Liver (tissue), 9 donors: Measurements from ENCODE around the gene HECTD2. TPM values are rescaled to one million over a fixed set of nuclear protein-coding genes. Genes with fewer than 3 reads are reported as not detected.

Source experiments
- DNase-seq: peaks from one replicate; pipeline ENCODE4 v3.0.0-alpha.2; 2017; ENCODE audit warnings: low spot score
- H3K27ac ChIP-seq, 2 donors: one replicate each; pipeline ENCODE4 v1.7.0; 2013; ENCODE audit warnings: inconsistent platforms in 2 of 2, low read length in 2 of 2, control low read depth in 1 of 2, low read depth in 1 of 2, mild to moderate bottlenecking in 1 of 2
- H3K27me3 ChIP-seq, 4 donors: one replicate each; pipeline versions ENCODE4 v1.6.1 to v1.7.0; 2013; ENCODE audit warnings: low read length in 3 of 4, inconsistent platforms in 1 of 4, mild to moderate bottlenecking in 1 of 4, moderate library complexity in 1 of 4; ENCODE audit not compliant: control insufficient read depth in 4 of 4, insufficient read depth in 4 of 4
- H3K36me3 ChIP-seq, 4 donors: one replicate each; pipeline versions ENCODE4 v1.6.1 to v1.7.0; 2013; ENCODE audit warnings: low read length in 3 of 4, mild to moderate bottlenecking in 3 of 4, low read depth in 1 of 4, moderate library complexity in 1 of 4; ENCODE audit not compliant: control insufficient read depth in 4 of 4, insufficient read depth in 3 of 4
- H3K4me1 ChIP-seq, 4 donors: one replicate each; pipeline versions ENCODE4 v1.6.1 to v1.7.0; 2013; ENCODE audit warnings: low read length in 3 of 4, mild to moderate bottlenecking in 3 of 4, moderate library complexity in 1 of 4; ENCODE audit not compliant: control insufficient read depth in 4 of 4, insufficient read depth in 4 of 4
- H3K4me3 ChIP-seq, 3 donors: one replicate each; pipeline versions ENCODE4 v1.6.1 to v1.7.0; 2013; ENCODE audit warnings: low read length in 3 of 3, control low read depth in 1 of 3, low read depth in 1 of 3, mild to moderate bottlenecking in 1 of 3
- H3K9ac ChIP-seq, 2 donors: one replicate each; pipeline ENCODE4 v1.7.0; 2013; ENCODE audit warnings: low read length in 2 of 2, mild to moderate bottlenecking in 2 of 2, moderate library complexity in 2 of 2, control low read depth in 1 of 2, low read depth in 1 of 2
- H3K9me3 ChIP-seq, 4 donors: one replicate each; pipeline versions ENCODE4 v1.6.1 to v1.7.0; 2013; ENCODE audit warnings: low read length in 3 of 4; ENCODE audit not compliant: control insufficient read depth in 4 of 4
- CTCF ChIP-seq: fragments of 150-350 bp; IDR thresholded peaks from 2 replicates; pipeline ENCODE4 v1.5.1; 2017; ENCODE audit warnings: improper control_type of control experiment, low read depth, low read length; ENCODE audit not compliant: missing input control
- EGR1 ChIP-seq, 2 donors: IDR thresholded peaks; 2 replicates each; pipeline ENCODE4 v1.6.1; 2016 to 2018; ENCODE audit warnings: antibody characterized with exemption in 2 of 2, low read depth in 2 of 2
- FOXA2 ChIP-seq: IDR thresholded peaks from 2 replicates; pipeline ENCODE4 v1.6.1; 2016; ENCODE audit warnings: antibody characterized with exemption
- GABPA ChIP-seq, 2 donors: IDR thresholded peaks in 1 of 2; conservative IDR thresholded peaks in 1 of 2; 2 replicates each; pipeline ENCODE4 v1.6.1; 2016; ENCODE audit warnings: antibody characterized with exemption in 2 of 2, mild to moderate bottlenecking in 1 of 2, moderate library complexity in 1 of 2
- HNF4A ChIP-seq, 2 donors: conservative IDR thresholded peaks; 2 replicates each; pipeline ENCODE4 v1.6.1; 2016; ENCODE audit warnings: antibody characterized with exemption in 2 of 2, mild to moderate bottlenecking in 2 of 2
- HNF4G ChIP-seq: IDR thresholded peaks from 2 replicates; pipeline ENCODE4 v1.6.1; 2016; ENCODE audit warnings: antibody characterized with exemption
- NR2F2 ChIP-seq: IDR thresholded peaks from 2 replicates; pipeline ENCODE4 v1.6.1; 2016; ENCODE audit warnings: antibody characterized with exemption
- RXRA ChIP-seq, 2 donors: IDR thresholded peaks; 2 replicates each; pipeline ENCODE4 v1.6.1; 2017 to 2018; ENCODE audit warnings: antibody characterized with exemption in 2 of 2, mild to moderate bottlenecking in 1 of 2
- SP1 ChIP-seq: IDR thresholded peaks from 2 replicates; pipeline ENCODE4 v1.6.1; 2018; ENCODE audit warnings: antibody characterized with exemption, mild to moderate bottlenecking
- TAF1 ChIP-seq: conservative IDR thresholded peaks from 2 replicates; pipeline ENCODE4 v1.6.1; 2016; ENCODE audit warnings: antibody characterized with exemption, mild to moderate bottlenecking
- YY1 ChIP-seq: IDR thresholded peaks from 2 replicates; pipeline ENCODE4 v1.6.1; 2016; ENCODE audit warnings: antibody characterized with exemption, mild to moderate bottlenecking
- ZBTB33 ChIP-seq: IDR thresholded peaks from 2 replicates; pipeline ENCODE4 v1.6.1; 2016; ENCODE audit warnings: antibody characterized with exemption
- WGBS: extraction: QIAGEN DNeasy Blood & Tissue Kit; methylation state at CpG from one replicate; pipeline ENCODE4 v1.1.7; 2013; 5-methylcytosine and 5-hydroxymethylcytosine counted together
- polyA plus RNA-seq, 2 donors: library from polyadenylated mRNA; stranded (reverse) in 1 of 2; unstranded in 1 of 2; fragments of 200-250 nt in 1 of 2; fragments of >200 nt in 1 of 2; fragmentation: Nextera tagmentation in 1 of 2; extraction: Ambion mirVana in 1 of 2; gene quantifications; one replicate each; pipeline versions ENCODE4 v1.2.1 to v1.2.3, GENCODE V29; 2013 to 2015
- total RNA-seq, 2 donors: library from RNA; depleted of rRNA; stranded (reverse); fragments of >200 nt; gene quantifications; one replicate each; pipeline ENCODE4 v1.2.3, GENCODE V29; 2014
- TF ChIP-seq, protein P1 (sequence below): IDR thresholded peaks from 2 replicates; pipeline ENCODE4 v1.6.1; 2016; ENCODE audit warnings: antibody characterized with exemption, mild to moderate bottlenecking
- TF ChIP-seq, protein P2 (sequence below): IDR thresholded peaks from 2 replicates; pipeline ENCODE4 v1.6.1; 2016; ENCODE audit warnings: antibody characterized with exemption
- donor health status: healthy.
- donor health status: healthy.
- donor health status: healthy.
- donor health status: healthy.
- donor health status: healthy.

The HECTD2 gene
- total and polyA plus RNA-seq, 4 donors: 1.0 to 5.0 (median 3.2) TPM

DNA sequence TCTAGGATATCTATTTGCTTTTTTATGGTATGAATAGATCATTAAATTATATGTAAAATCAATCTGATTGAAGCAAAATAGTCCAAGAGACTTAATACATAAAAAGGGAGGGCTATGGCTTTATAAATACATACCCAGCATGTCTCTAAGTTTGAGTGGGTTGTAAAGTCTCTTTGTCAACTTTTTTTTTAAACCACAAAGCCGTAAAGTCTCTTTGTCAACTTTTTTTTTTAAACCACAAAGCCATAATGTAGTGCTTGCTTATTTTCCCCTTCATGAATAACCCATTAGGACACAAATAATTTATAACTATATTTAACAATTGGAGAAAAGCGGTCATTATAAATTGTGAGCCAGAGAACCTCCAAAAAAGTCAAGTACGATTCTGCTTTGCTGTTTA, 5.7 kb downstream of the HECTD2 start:
- H3K36me3 ChIP-seq: no peaks in the 10 kb centered on the region
- 85% methylated on average over 3 of the region's 3 CpGs for WGBS
- H3K4me1 ChIP-seq: peaks cover 0 to 6% (median 1%) of the 10 kb centered on the region in 4 donors

DNA sequence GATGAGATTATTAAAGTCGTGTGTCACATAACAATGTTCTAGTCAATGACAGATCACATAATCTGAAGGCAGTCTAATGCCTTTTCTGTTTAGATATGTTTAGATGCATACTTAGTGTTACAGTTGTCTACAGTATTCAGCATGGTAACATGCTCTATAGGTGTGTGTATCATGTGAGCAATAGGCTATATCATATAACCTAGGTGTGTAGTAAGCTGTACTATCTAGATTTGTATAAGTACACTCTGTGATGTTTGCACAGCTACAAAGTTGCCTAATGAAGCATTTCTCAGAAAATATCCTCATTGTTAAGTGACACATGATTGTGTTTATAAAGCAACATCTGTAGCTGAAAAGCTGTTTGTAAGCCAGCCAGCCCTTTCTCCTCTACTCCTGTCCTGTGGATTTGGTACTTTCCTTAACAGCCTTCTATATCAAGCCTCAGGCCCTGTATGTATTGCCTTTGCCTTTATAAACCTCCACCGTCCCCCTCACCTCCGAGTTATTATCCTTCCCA, 6.3 kb downstream of the HECTD2 start:
- DNase-seq: no peak
- Histone ChIP-seq H3K4me1 (peaks cover 0 to under 1% (median 0%) of the 10 kb centered on the region in 4 donors), H3K27me3 (no peaks in the 10 kb centered on the region), H3K9me3 (no peaks in the 10 kb centered on the region), H3K4me3 (no peak overlapping the region), H3K36me3 (no peaks in the 10 kb centered on the region), H3K27ac (no peak overlapping the region), H3K9ac (no peak overlapping the region)
- WGBS: 77% methylated on average over 3 of the region's 3 CpGs
- TF ChIP-seq ZBTB33 (no peak), HNF4G (no peak), FOXA2 (no peak), EGR1 (IDR thresholded peaks at IDR 0.05; ENCODE audit: low read depth in 2 of 2) (no peak), NR2F2 (no peak), TAF1 (no peak), CTCF (no peak)
- TF ChIP-seq, protein P1, sequence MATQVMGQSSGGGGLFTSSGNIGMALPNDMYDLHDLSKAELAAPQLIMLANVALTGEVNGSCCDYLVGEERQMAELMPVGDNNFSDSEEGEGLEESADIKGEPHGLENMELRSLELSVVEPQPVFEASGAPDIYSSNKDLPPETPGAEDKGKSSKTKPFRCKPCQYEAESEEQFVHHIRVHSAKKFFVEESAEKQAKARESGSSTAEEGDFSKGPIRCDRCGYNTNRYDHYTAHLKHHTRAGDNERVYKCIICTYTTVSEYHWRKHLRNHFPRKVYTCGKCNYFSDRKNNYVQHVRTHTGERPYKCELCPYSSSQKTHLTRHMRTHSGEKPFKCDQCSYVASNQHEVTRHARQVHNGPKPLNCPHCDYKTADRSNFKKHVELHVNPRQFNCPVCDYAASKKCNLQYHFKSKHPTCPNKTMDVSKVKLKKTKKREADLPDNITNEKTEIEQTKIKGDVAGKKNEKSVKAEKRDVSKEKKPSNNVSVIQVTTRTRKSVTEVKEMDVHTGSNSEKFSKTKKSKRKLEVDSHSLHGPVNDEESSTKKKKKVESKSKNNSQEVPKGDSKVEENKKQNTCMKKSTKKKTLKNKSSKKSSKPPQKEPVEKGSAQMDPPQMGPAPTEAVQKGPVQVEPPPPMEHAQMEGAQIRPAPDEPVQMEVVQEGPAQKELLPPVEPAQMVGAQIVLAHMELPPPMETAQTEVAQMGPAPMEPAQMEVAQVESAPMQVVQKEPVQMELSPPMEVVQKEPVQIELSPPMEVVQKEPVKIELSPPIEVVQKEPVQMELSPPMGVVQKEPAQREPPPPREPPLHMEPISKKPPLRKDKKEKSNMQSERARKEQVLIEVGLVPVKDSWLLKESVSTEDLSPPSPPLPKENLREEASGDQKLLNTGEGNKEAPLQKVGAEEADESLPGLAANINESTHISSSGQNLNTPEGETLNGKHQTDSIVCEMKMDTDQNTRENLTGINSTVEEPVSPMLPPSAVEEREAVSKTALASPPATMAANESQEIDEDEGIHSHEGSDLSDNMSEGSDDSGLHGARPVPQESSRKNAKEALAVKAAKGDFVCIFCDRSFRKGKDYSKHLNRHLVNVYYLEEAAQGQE: no peak

More for the DNA sequence above, 5.7 kb downstream of the HECTD2 start:
- no peak overlapping the region for H3K4me3 ChIP-seq
- DNase-seq: no peak
- no peak overlapping the region for H3K9ac ChIP-seq
- no peak for TF ChIP-seq YY1
- no peak for TF ChIP-seq HNF4A (conservative IDR thresholded peaks at IDR 0.05)
- TF ChIP-seq, protein P1: no peak
- TF ChIP-seq RXRA (IDR thresholded peaks at IDR 0.05): no peak
- TF ChIP-seq NR2F2: no peak
- no peak for TF ChIP-seq CTCF
- TF ChIP-seq, protein P2, sequence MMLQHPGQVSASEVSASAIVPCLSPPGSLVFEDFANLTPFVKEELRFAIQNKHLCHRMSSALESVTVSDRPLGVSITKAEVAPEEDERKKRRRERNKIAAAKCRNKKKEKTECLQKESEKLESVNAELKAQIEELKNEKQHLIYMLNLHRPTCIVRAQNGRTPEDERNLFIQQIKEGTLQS: no peak
- TF ChIP-seq SP1: no peak
- TF ChIP-seq FOXA2: no peak
- no peak for TF ChIP-seq TAF1
- TF ChIP-seq GABPA (IDR thresholded peaks at IDR 0.05 in 1 of 2, conservative IDR thresholded peaks at IDR 0.05 in 1 of 2): no peak
- H3K9me3 ChIP-seq: no peaks in the 10 kb centered on the region
- H3K27ac ChIP-seq: no peak overlapping the region
- H3K27me3 ChIP-seq: no peaks in the 10 kb centered on the region
